WTC11 (cell line): ENCODE results near the gene NUP210L. TPM values are rescaled to one million over a fixed set of nuclear protein-coding genes. Genes with fewer than 3 reads are reported as not detected.

Source experiments
- ATAC-seq: fragments of 200-7000 bp; cut with Tn5 transposase; 2 replicates; pipeline ENCODE4 v1.10.0; 2021; ENCODE audit warnings: mild to moderate bottlenecking, moderate library complexity
- CTCF ChIA-PET: fragments of 300-600 bp; sonication (Branson Sonifier 250); formaldehyde crosslinking; loops from one replicate; lab custom pipeline; 2021; ENCODE audit warnings: antibody characterized with exemption; lab: Charles Lee
- POLR2A ChIA-PET: fragments of 350-600 bp; sonication (Branson Sonifier 250); formaldehyde crosslinking; loops from one replicate; lab custom pipeline; 2021; ENCODE audit warnings: antibody characterized with exemption; lab: Charles Lee
- DNase-seq: peaks from one replicate; pipeline ENCODE4 v3.0.0; 2021; ENCODE audit warnings: low spot score
- H3K27ac Mint-ChIP-seq: 2 replicates; pipeline ENCODE4 v1.8.0; 2021; ENCODE audit warnings: mixed read lengths
- H3K27me3 Mint-ChIP-seq: 2 replicates; pipeline ENCODE4 v1.8.0; 2021; ENCODE audit warnings: low read depth, mild to moderate bottlenecking, moderate library complexity, mixed read lengths
- H3K36me3 Mint-ChIP-seq: 2 replicates; pipeline ENCODE4 v1.8.0; 2021; ENCODE audit warnings: mixed read lengths
- H3K4me1 Mint-ChIP-seq: 2 replicates; pipeline ENCODE4 v1.8.0; 2022; ENCODE audit warnings: mixed read lengths
- H3K4me3 Mint-ChIP-seq: 2 replicates; pipeline ENCODE4 v1.8.0; 2021; ENCODE audit warnings: mild to moderate bottlenecking, moderate library complexity, mixed read lengths
- H3K9me3 Mint-ChIP-seq: 2 replicates; pipeline ENCODE4 v1.8.0; 2021; ENCODE audit warnings: mixed read lengths
- AFF4 ChIP-seq: sonication (generic); formaldehyde crosslinking; IDR thresholded peaks from 2 replicates; pipeline ENCODE4 v1.8.1; 2023; ENCODE audit warnings: mild to moderate bottlenecking, missing genetic modification reagents, borderline replicate concordance
- CREB1 ChIP-seq: sonication (generic); formaldehyde crosslinking; IDR thresholded peaks from 2 replicates; pipeline ENCODE4 v1.8.0; 2023; ENCODE audit warnings: mild to moderate bottlenecking, missing genetic modification reagents
- CREM ChIP-seq: sonication (generic); formaldehyde crosslinking; IDR thresholded peaks from 2 replicates; pipeline ENCODE4 v1.8.1; 2022; ENCODE audit warnings: mild to moderate bottlenecking, missing genetic modification reagents, moderate library complexity
- E2F4 ChIP-seq: sonication (generic); formaldehyde crosslinking; IDR thresholded peaks from 2 replicates; pipeline ENCODE4 v1.8.1; 2022; ENCODE audit warnings: low read depth, mild to moderate bottlenecking, moderate library complexity, missing genetic modification reagents, borderline replicate concordance
- FOXP1 ChIP-seq: sonication (generic); formaldehyde crosslinking; IDR thresholded peaks from 2 replicates; pipeline ENCODE4 v1.8.0; 2022; ENCODE audit warnings: missing genetic modification reagents, mild to moderate bottlenecking, moderate library complexity, borderline replicate concordance
- GTF2I ChIP-seq: fragments of 250-450 bp; sonication (Bioruptor Pico); conservative IDR thresholded peaks from 2 replicates; pipeline ENCODE4 v1.4.0; 2021; ENCODE audit warnings: mild to moderate bottlenecking
- NR3C1 ChIP-seq: sonication (generic); formaldehyde crosslinking; conservative IDR thresholded peaks from 2 replicates; pipeline ENCODE4 v1.8.1; 2023; ENCODE audit warnings: low read depth, mild to moderate bottlenecking, missing genetic modification reagents
- OVOL2 ChIP-seq: fragments of 250-450 bp; sonication (Bioruptor Pico); IDR thresholded peaks from 2 replicates; pipeline ENCODE4 v1.9.0; 2021; ENCODE audit warnings: mild to moderate bottlenecking, borderline replicate concordance
- PRRX2 ChIP-seq: fragments of 250-450 bp; sonication (Bioruptor Pico); IDR thresholded peaks from 2 replicates; pipeline ENCODE4 v1.8.0; 2021; ENCODE audit warnings: mild to moderate bottlenecking
- SOX15 ChIP-seq: fragments of 250-450 bp; sonication (Bioruptor Pico); IDR thresholded peaks from 2 replicates; pipeline ENCODE4 v1.9.0; 2021; ENCODE audit warnings: mild to moderate bottlenecking
- TCF7 ChIP-seq: sonication (generic); formaldehyde crosslinking; IDR thresholded peaks from 2 replicates; pipeline ENCODE4 v1.8.0; 2022; ENCODE audit warnings: mild to moderate bottlenecking, low read depth, missing genetic modification reagents, moderate library complexity
- ZNF232 ChIP-seq: sonication (generic); formaldehyde crosslinking; IDR thresholded peaks from 2 replicates; pipeline ENCODE4 v1.8.0; 2022; ENCODE audit warnings: mild to moderate bottlenecking, missing genetic modification reagents
- ZNF671 ChIP-seq: fragments of 250-450 bp; sonication (Bioruptor Pico); IDR thresholded peaks from 2 replicates; pipeline ENCODE4 v1.8.0; 2021; ENCODE audit warnings: mild to moderate bottlenecking
- total RNA-seq: library from RNA; stranded (reverse); gene quantifications from 3 replicates; pipeline ENCODE4 v1.2.3, GENCODE V29; 2021
- TF ChIP-seq, protein P1 (sequence below): fragments of 250-450 bp; sonication (Bioruptor Pico); IDR thresholded peaks from 2 replicates; pipeline ENCODE4 v1.8.0; 2021; ENCODE audit warnings: mild to moderate bottlenecking
- TF ChIP-seq, protein P2 (sequence below): fragments of 200-600 bp; IDR thresholded peaks from 2 replicates; pipeline ENCODE4 v1.8.0; 2022; ENCODE audit warnings: antibody characterized with exemption
- TF ChIP-seq, protein P3 (sequence below): fragments of 250-450 bp; sonication (Bioruptor Pico); IDR thresholded peaks from 2 replicates; pipeline ENCODE4 v1.9.0; 2021; ENCODE audit warnings: mild to moderate bottlenecking, borderline replicate concordance

Gene NUP210L
- total RNA-seq, 1 experiment from 2014 or later = 0.02 TPM

DNA sequence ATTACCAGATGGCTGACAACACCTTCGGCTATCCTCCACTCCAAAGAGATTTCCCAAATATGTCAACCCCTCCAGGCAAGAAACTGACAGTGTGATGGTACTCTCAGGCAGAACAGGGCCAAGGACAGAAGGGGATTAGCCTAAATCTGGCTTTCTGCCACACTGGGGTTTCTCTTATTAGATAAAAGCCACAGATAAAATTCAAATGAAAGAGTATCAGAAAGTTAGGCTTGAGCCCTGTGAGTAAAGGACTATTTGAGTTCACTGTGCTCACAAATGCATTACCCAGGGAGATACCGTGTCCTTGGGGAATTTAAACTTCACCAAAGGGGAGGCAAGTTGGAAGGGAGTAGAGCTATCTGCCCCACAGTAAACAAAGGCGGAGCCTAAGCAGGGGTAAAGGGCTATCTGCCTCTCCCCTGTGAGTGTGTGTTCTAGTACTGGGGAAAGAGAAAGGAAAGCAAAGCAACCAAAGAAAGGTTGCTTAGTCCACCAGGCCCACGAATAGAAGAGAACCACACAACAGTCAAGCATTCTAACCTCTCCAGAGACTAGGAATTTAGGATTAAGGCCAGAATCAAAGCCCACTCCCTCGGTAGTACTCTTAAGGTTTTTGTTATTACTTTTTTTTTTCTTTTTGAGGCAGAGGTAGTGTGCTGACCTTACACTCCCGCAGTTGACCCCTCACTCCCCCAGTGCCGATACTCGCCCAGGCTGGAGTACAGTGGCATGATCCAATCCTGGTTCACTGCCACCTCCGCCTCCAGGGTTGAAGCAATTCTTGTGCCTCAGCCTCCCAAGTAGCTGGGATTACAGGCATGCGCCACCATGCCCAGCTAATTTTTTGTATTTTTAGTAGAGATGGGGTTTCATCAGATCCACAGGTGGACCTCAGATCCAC lies 24.3 kb upstream of the NUP210L start (continued):
- TF ChIP-seq, protein P1, sequence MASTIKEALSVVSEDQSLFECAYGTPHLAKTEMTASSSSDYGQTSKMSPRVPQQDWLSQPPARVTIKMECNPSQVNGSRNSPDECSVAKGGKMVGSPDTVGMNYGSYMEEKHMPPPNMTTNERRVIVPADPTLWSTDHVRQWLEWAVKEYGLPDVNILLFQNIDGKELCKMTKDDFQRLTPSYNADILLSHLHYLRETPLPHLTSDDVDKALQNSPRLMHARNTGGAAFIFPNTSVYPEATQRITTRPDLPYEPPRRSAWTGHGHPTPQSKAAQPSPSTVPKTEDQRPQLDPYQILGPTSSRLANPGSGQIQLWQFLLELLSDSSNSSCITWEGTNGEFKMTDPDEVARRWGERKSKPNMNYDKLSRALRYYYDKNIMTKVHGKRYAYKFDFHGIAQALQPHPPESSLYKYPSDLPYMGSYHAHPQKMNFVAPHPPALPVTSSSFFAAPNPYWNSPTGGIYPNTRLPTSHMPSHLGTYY (CRISPR knock-in tag) = no peak
- TF ChIP-seq E2F4 (CRISPR knock-in tag) (no peak), ZNF232 (no peak)
- TF ChIP-seq, protein P2, sequence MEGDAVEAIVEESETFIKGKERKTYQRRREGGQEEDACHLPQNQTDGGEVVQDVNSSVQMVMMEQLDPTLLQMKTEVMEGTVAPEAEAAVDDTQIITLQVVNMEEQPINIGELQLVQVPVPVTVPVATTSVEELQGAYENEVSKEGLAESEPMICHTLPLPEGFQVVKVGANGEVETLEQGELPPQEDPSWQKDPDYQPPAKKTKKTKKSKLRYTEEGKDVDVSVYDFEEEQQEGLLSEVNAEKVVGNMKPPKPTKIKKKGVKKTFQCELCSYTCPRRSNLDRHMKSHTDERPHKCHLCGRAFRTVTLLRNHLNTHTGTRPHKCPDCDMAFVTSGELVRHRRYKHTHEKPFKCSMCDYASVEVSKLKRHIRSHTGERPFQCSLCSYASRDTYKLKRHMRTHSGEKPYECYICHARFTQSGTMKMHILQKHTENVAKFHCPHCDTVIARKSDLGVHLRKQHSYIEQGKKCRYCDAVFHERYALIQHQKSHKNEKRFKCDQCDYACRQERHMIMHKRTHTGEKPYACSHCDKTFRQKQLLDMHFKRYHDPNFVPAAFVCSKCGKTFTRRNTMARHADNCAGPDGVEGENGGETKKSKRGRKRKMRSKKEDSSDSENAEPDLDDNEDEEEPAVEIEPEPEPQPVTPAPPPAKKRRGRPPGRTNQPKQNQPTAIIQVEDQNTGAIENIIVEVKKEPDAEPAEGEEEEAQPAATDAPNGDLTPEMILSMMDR = no peak

GRCh38 chr1:154178013-154178412 lies 23.1 kb upstream of the NUP210L start:
- H3K4me3 Mint-ChIP-seq = no peak overlapping the region
- no peaks in the 10 kb centered on the region for H3K27me3 Mint-ChIP-seq
- POLR2A ChIA-PET = interaction anchor here (0.6 kb wide), 1 partner anchor 1296 kb away, joined by 3 read pairs; no protein-coding TSS in a partner anchor
- H3K4me1 Mint-ChIP-seq = peaks cover 43% of the 10 kb centered on the region
- H3K27ac Mint-ChIP-seq = peak overlapping the region; percentile 71
- no peak for DNase-seq
- H3K9me3 Mint-ChIP-seq = no peaks in the 10 kb centered on the region
- peaks cover 31% of the 10 kb centered on the region for H3K36me3 Mint-ChIP-seq
- TF ChIP-seq SOX15 (CRISPR knock-in tag) (no peak), FOXP1 (CRISPR knock-in tag) (no peak), NR3C1 (CRISPR knock-in tag) (no peak), PRRX2 (no peak), OVOL2 (CRISPR knock-in tag) (no peak), ZNF671 (CRISPR knock-in tag) (no peak)
- TF ChIP-seq, all 79 proteins: peak for 0
- ATAC-seq = no peak
- CTCF ChIA-PET = interaction anchor here (1.1 kb wide), 2 partner anchors 150 to 157 kb away, joined by 3 read pairs; no protein-coding TSS in a partner anchor

- POLR2A ChIA-PET = interaction anchor here (0.6 kb wide), 1 partner anchor 427 kb away, joined by 4 read pairs; no protein-coding TSS in a partner anchor
- CTCF ChIA-PET = no interaction called here
- no peak for ATAC-seq
- peaks cover 45% of the 10 kb centered on the region for H3K36me3 Mint-ChIP-seq
- peaks cover 35% of the 10 kb centered on the region for H3K4me1 Mint-ChIP-seq
- H3K4me3 Mint-ChIP-seq = no peak overlapping the region
- H3K27me3 Mint-ChIP-seq = no peaks in the 10 kb centered on the region
- TF ChIP-seq AFF4 (CRISPR knock-in tag) (no peak), GTF2I (no peak), OVOL2 (CRISPR knock-in tag) (no peak), CREB1 (CRISPR knock-in tag) (no peak), CREM (CRISPR knock-in tag) (no peak), TCF7 (CRISPR knock-in tag) (no peak)
- TF ChIP-seq, protein P3, sequence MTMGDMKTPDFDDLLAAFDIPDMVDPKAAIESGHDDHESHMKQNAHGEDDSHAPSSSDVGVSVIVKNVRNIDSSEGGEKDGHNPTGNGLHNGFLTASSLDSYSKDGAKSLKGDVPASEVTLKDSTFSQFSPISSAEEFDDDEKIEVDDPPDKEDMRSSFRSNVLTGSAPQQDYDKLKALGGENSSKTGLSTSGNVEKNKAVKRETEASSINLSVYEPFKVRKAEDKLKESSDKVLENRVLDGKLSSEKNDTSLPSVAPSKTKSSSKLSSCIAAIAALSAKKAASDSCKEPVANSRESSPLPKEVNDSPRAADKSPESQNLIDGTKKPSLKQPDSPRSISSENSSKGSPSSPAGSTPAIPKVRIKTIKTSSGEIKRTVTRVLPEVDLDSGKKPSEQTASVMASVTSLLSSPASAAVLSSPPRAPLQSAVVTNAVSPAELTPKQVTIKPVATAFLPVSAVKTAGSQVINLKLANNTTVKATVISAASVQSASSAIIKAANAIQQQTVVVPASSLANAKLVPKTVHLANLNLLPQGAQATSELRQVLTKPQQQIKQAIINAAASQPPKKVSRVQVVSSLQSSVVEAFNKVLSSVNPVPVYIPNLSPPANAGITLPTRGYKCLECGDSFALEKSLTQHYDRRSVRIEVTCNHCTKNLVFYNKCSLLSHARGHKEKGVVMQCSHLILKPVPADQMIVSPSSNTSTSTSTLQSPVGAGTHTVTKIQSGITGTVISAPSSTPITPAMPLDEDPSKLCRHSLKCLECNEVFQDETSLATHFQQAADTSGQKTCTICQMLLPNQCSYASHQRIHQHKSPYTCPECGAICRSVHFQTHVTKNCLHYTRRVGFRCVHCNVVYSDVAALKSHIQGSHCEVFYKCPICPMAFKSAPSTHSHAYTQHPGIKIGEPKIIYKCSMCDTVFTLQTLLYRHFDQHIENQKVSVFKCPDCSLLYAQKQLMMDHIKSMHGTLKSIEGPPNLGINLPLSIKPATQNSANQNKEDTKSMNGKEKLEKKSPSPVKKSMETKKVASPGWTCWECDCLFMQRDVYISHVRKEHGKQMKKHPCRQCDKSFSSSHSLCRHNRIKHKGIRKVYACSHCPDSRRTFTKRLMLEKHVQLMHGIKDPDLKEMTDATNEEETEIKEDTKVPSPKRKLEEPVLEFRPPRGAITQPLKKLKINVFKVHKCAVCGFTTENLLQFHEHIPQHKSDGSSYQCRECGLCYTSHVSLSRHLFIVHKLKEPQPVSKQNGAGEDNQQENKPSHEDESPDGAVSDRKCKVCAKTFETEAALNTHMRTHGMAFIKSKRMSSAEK = no peak
- H3K27ac Mint-ChIP-seq = 0 out of 2 replicates have a peak overlapping the region, but pooled peaks have one; percentile 57
- no peak for DNase-seq
- no peaks in the 10 kb centered on the region for H3K9me3 Mint-ChIP-seq
Observed at GRCh38 chr1:154176337-154176736, 21.5 kb upstream of the NUP210L start.
